GM10266 (cell line): ENCODE results near the gene SSRP1.
A peak's percentile ranks its signal among the peaks of the same experiment; 100 is the strongest.

Experiments
- DNase-seq: peaks from one replicate; pipeline ENCODE4 v3.0.0; 2012; ENCODE audit errors: extremely low spot score
- TF ChIP-seq, protein P1 (sequence below): IDR thresholded peaks from 2 replicates; pipeline ENCODE4 v1.5.1; 2012; ENCODE audit warnings: mild to moderate bottlenecking, low read depth; ENCODE audit not compliant: control insufficient read depth, insufficient read depth; ENCODE audit errors: missing control alignments

SSRP1 gene

DNA sequence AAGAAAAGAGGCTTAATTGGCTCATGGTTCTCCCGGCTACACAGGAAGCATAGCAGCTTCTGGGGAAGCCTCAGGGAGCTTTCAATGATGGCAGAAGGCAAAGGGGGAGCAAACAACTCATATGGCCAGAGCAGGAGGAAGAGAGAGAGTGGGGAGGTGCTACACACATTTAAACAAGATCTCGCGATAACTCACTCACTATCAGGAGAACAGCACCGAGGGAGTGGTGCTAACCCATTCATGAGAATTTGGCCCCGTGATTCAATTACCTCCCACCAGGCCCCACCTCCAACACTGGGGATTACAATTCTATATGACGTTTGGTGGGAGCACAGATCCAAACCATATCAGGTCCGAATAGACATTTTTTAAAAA lies 57.0 kb downstream of the SSRP1 start:
- TF ChIP-seq, protein P1, sequence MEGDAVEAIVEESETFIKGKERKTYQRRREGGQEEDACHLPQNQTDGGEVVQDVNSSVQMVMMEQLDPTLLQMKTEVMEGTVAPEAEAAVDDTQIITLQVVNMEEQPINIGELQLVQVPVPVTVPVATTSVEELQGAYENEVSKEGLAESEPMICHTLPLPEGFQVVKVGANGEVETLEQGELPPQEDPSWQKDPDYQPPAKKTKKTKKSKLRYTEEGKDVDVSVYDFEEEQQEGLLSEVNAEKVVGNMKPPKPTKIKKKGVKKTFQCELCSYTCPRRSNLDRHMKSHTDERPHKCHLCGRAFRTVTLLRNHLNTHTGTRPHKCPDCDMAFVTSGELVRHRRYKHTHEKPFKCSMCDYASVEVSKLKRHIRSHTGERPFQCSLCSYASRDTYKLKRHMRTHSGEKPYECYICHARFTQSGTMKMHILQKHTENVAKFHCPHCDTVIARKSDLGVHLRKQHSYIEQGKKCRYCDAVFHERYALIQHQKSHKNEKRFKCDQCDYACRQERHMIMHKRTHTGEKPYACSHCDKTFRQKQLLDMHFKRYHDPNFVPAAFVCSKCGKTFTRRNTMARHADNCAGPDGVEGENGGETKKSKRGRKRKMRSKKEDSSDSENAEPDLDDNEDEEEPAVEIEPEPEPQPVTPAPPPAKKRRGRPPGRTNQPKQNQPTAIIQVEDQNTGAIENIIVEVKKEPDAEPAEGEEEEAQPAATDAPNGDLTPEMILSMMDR, result no peak
- DNase-seq, result no peak

DNA sequence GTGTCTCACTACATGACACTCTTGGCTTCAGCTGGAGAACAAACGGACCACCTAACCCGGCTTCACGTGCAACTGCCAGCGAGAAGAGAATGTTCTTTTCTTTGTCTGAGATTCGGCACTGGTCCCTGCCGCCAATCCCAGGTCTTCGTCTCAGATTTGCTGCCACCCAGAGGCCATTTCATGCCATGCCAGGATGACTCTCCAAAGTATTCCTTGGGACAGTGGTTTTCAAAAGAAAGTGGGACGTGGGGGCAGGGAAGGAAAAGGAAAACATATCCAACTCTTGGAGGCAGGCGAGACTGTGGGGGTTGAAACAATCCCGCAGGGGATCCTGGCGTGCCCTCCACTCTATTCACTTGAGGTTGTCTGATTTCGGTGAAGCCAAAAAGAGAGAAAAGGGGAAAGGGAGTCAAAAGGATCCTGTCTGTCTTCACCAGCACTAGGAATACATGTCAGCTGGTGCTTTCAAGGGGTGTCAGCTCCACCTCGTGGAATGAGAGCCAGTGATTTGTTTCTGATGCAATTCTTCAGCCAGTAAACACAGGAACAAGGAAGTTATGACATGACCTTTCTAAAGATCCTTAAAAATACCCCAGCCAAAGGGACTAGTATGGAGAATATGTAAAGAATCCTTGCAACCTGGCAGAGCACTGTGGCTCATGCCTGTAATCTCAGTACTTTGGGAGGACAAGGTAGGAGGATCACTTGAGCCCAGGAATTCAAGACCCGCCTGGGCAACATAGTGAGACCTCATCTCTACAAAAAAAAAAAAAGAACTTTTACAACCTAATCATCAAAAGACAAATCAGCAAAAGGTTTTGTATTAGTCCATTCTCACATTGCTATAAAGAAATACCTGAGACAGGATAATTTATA lies 57.6 kb downstream of the SSRP1 start:
- DNase-seq, result peak; percentile 57

DNA sequence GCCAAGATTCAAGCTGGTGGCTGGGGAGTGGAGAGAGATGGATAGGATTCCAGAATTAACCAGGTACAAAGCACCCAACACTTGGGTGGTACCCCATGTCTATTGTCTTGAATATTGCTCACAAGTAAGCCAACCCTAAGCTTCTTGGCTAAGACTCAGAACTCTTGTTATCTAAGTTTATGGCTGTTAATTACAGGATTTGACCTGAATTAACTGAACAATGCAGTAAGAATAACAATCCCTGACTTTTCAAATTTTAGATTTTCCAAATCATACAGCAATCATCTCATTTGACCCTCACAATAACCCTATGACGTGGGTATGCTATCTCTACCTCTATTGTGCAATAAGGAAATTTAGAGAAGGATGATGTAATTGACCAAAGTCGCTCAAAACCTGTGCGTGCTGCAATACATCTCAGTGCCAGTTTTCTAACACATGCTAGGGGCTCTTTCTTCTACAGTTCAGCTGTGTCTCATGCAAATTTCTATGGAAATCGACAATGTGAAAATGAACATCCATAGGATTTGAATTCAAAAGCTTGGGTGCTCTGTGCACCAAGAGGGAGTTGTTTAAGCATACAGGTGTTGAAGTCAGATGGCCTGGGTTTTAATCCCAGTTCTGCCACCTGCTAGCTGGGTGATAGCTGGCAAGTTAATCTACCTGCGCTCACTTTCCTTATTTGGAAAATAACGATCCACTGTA lies 58.6 kb downstream of the SSRP1 start:
- TF ChIP-seq, protein P1, result no peak
- no peak for DNase-seq

More for the DNA sequence above, 57.6 kb downstream of the SSRP1 start:
- TF ChIP-seq, protein P1, result peak; percentile 80

- DNase-seq, result no peak
- TF ChIP-seq, protein P1, result no peak
Observed at GRCh38 chr11:57276169-57276970, 59.3 kb downstream of the SSRP1 start.
